ENCODE measurements around the gene EXOSC3.
"Not testable (repeated sequence)": the region's sequence is repeated elsewhere in the genome, so short reads cannot be mapped to it uniquely, and the experiment has no call there.

Gene EXOSC3

GRCh38 chr9:37784616-37785483 lies at the start of gene EXOSC3:
TSS of gene EXOSC3 (minus strand) at chr9:37785064. CDS start at chr9:37785044, 20 bp downstream.
- DNase-seq (ENCODE audit: low spot score), result peak; percentile 84

- DNase-seq (ENCODE audit: low spot score), result no peak
Observed at GRCh38 chr9:37827483-37828165, 42.8 kb upstream of the EXOSC3 start.

GRCh38 chr9:37825174-37825573 lies 40.3 kb upstream of the EXOSC3 start:
- not testable (repeated sequence) for DNase-seq (ENCODE audit: low spot score)

DNA sequence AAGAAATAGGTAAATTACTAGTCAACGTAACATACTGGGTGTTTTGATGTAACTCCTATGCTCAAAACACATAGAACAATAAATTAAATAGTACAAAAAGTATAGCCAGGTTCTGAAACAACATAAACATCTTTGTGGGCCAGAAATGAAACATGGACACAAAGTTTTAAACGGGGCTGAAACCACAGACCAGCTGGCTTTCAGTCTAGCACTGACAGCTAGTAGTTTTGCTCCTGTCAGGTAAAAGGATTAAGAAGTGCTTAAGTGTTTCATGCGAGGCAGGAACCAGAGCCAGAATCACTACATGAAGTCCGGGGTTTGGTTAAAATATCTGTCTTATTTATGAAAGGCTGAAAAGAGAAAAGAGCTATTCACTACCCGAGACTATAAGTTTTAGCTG lies 35.3 kb upstream of the EXOSC3 start:
- DNase-seq (ENCODE audit: low spot score), result no peak

GRCh38 chr9:37818849-37819248 lies 34.0 kb upstream of the EXOSC3 start:
- DNase-seq (ENCODE audit: low spot score), result no peak

GRCh38 chr9:37812773-37813379 lies 28.0 kb upstream of the EXOSC3 start:
- DNase-seq (ENCODE audit: low spot score), result no peak

DNA sequence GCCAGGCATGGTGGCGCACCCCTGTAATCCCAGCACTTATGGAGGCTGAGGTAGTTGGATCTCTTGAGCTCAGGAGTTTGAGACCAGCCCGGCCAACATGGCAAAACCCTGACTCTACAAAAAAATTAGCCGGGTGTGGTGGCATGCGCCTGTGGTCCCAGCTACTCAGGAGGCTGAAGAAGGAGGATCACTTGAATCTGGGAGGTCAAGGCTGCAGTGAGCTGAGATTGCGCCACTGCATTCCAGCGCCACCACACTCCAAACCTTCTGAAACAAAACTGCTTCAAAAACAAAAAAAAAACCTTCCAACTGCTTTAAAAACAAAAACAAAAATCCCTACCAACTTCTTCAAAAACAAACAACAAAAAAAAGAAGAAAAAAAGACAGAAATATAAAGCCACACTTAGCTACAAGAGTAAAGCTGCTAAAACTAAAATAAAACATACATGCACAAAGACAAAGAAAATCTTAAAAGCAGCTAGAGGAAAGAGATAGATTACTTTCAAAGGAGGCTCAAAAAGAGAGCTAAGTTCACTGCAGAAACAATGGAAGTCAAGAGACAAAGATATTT lies 27.1 kb upstream of the EXOSC3 start:
- no peak for DNase-seq (ENCODE audit: low spot score)

- not testable (repeated sequence) for DNase-seq (ENCODE audit: low spot score)
Observed at GRCh38 chr9:37809676-37810075, 24.8 kb upstream of the EXOSC3 start.

- DNase-seq (ENCODE audit: low spot score), result no peak
Observed at GRCh38 chr9:37806271-37806670, 21.4 kb upstream of the EXOSC3 start.

GRCh38 chr9:37801959-37802711 lies 17.3 kb upstream of the EXOSC3 start:
- no peak for DNase-seq (ENCODE audit: low spot score)

DNA sequence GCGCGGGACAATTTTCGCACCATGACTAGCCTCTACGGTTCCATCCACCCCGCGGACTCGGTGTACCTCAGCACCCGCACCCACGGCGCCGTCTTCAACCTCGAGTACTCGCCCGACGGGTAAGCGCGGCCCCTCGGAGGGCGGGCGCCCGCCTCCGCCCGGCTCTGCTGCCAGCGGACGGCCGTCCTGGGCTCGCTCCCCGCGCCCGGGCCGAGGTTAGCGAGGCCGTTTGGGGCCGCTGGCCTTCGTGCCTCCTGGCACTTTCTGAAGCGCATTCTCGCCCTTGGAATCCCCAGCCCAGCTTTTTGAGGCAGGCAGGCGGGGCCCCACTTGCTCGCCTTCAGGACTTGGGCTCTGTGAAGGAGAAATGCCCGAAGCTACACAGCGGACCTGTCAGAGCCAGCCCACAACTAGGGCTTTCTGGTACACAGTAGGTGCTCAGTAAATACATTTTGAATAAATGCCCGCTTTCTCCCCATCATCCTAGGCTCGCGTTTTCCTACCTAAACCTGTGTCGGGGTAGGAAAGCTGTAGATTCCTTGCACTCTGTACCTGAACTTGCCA lies 16.5 kb upstream of the EXOSC3 start:
- peak; percentile 2 for DNase-seq (ENCODE audit: low spot score)

DNA sequence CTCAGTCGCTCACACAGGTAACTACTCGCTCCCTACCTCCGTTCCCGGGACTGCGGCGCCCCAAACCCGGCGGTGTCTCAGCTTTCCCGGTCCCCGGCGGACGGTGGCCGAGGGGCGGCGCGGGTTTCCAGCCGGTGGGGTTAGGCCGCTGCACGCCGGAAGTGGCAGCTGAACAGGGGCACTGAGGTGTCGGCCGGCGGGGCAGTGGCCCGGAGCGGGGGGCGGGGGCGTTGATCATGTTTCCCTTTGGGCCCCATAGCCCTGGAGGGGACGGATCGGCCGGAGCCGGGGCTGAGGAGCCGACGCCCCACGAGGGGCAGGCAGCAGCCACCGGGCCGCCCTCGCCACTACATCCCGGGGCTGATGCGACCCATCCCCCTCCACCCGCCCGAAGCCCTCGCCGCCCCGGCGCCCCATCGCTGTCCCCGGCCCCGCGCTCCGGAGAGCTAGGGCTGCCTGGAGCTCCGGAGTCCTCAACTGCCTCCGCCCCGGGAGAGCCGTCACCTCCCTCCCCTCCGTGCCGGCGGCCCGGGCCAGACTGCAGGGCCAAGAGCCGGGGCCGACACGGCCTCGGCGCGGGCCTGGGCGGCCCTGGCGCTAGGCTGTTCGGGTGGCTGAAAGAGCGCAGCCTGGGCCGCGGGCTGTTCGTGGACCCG lies 15.9 kb upstream of the EXOSC3 start, which contains the start of gene DCAF10:
TSS of gene DCAF10 (plus strand) at position 167 of the 656 bp plus-strand sequence. CDS start at position 237, 70 bp downstream.
- DNase-seq (ENCODE audit: low spot score), result peak; percentile 89

GRCh38 chr9:37798677-37799076 lies 13.8 kb upstream of the EXOSC3 start:
- no peak for DNase-seq (ENCODE audit: low spot score)

DNA sequence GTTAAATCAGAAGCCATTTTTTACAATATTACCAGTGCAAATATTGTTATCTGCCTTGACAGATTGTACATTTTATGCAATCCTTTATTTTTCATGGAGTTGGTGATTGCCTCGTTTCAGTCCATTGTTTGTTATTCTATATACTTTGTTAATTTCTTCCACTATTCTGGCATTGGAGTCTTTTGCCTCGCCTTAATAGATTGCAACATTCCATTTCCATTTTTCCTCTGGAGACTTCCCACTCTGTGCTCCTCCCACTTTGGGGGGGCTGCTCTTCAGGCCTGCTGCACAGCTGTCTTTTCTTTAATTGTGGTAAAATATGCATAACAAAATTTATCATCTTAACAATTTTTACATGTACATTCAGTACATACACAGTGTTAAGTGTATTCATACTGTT lies 11.4 kb upstream of the EXOSC3 start:
- DNase-seq (ENCODE audit: low spot score), result no peak

- DNase-seq (ENCODE audit: low spot score), result no peak
Observed at GRCh38 chr9:37792122-37792521, 7.3 kb upstream of the EXOSC3 start.

DNA sequence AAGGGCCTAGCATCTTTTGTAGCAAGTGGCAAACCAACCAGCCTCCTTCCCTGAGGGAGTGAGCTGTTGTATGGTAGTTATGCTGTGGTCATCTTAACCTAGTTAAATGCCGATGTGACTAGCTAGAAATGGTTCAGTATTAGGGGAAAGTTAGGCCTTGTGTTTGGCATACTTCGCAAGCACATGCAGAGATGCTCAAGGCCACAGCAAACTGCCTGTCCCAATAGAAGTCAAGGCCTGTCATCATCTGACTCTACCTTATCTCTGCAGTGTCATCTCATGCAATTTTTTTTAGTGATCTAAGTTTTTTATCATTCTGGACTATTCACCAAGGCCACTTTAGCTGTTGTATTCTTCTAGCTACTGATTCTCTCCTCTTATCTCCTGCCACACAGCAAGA lies 5.2 kb upstream of the EXOSC3 start:
- DNase-seq (ENCODE audit: low spot score), result no peak

DNA sequence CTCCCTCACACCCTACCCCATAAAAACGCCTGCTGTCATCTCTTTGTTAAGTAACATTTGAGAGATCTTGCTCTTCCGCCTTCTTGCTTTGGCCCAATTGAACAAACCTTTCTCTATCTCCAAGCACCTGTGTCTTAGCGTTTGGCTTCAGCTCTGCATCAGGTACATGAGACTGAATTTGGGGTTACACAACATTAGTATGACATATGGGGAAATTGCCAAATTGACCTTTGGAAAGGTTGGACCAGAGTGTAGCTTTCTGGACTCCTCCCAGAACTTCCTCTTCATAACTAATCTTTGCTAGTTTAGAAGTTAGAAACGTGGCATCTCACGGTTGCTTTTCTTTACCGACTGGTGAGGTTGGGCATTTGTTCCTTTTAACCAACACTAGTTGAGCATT lies 3.5 kb upstream of the EXOSC3 start:
- DNase-seq (ENCODE audit: low spot score), result no peak

DNA sequence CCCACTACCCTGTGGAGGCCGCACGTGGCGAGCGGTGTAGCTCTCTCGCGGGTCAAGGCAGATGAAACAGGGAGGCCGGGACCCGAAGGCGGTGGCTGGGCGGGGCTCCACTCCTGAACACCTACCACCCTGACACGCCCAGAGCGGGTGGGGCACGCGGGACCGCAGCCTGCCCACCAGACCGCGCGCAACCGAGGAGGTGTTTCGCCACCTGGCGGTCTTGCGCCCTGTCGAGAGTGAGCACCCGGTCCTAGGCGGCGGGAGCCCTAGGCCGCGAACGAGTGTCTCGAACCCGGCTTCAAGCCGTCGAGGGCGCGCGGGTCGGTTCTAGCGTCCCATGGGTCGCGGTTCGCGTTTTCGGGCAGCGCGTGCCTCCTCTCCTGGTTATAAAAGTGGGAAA lies 2.2 kb upstream of the EXOSC3 start:
- no peak for DNase-seq (ENCODE audit: low spot score)

GRCh38 chr9:37784291-37784615 lies 611 bp downstream of the EXOSC3 start:
- no peak for DNase-seq (ENCODE audit: low spot score)

GRCh38 chr9:37778534-37778933 lies 6.3 kb downstream of the EXOSC3 start:
- no peak for DNase-seq (ENCODE audit: low spot score)

GRCh38 chr9:37776328-37776727 lies 8.5 kb downstream of the EXOSC3 start:
- no peak for DNase-seq (ENCODE audit: low spot score)
